Tibial nerve (tissue), 4 donors: ENCODE measurements around the gene HBZ. TPM values are rescaled to one million over a fixed set of nuclear protein-coding genes. Genes with fewer than 3 reads are reported as not detected.
"Not testable (repeated sequence)": the region's sequence is repeated elsewhere in the genome, so short reads cannot be mapped to it uniquely, and the experiment has no call there.

Experiments
- DNase-seq, 2 donors: peaks; one replicate each; pipeline ENCODE4 v3.0.0-alpha.2; 2019; ENCODE audit warnings: low spot score in 2 of 2
- H3K27ac ChIP-seq, 4 donors: fragments of 200-600 bp; sonication (generic) in 3 of 4; one replicate each; pipeline ENCODE4 v1.5.1; 2017 to 2019; ENCODE audit warnings: mild to moderate bottlenecking in 1 of 4
- H3K27me3 ChIP-seq, 2 donors: fragments of 200-600 bp; sonication (generic) in 1 of 2; one replicate each; pipeline versions ENCODE4 v1.5.1 to v1.6.0; 2017 to 2019
- H3K36me3 ChIP-seq, 3 donors: fragments of 200-600 bp; sonication (generic); one replicate each; pipeline ENCODE4 v1.5.1; 2018 to 2019
- H3K4me1 ChIP-seq, 4 donors: fragments of 200-600 bp; sonication (generic) in 3 of 4; one replicate each; pipeline ENCODE4 v1.5.1; 2017 to 2019
- H3K4me3 ChIP-seq, 4 donors: fragments of 200-600 bp; sonication (generic) in 3 of 4; one replicate each; pipeline ENCODE4 v1.5.1; 2017 to 2019; ENCODE audit warnings: mild to moderate bottlenecking in 1 of 4, moderate library complexity in 1 of 4
- H3K9me3 ChIP-seq, 4 donors: fragments of 200-600 bp; sonication (generic) in 3 of 4; one replicate each; pipeline ENCODE4 v1.5.1; 2017 to 2019
- CTCF ChIP-seq, 5 experiments: fragments of 200-600 bp in 3 of 5; fragments of 450-650 bp in 2 of 5; sonication (generic) in 3 of 5; IDR thresholded peaks; one replicate each; pipeline ENCODE4 v1.5.1; 2016 to 2019; ENCODE audit warnings: antibody characterized with exemption in 5 of 5, mild to moderate bottlenecking in 3 of 5, moderate library complexity in 2 of 5
- EP300 ChIP-seq, 2 donors: sonication (generic); formaldehyde crosslinking; IDR thresholded peaks; one replicate each; pipeline ENCODE4 v1.6.1; 2017; ENCODE audit warnings: antibody characterized with exemption in 2 of 2, mild to moderate bottlenecking in 1 of 2
- POLR2A ChIP-seq, 2 donors: fragments of 450-650 bp; IDR thresholded peaks; one replicate each; pipeline ENCODE4 v1.6.1; 2017; ENCODE audit warnings: antibody characterized with exemption in 2 of 2, mild to moderate bottlenecking in 2 of 2, moderate library complexity in 2 of 2
- whole genome bisulfite sequencing, 2 donors: methylation state at CpG; one replicate each; pipeline ENCODE4 v1.1.5; 2018; 5-methylcytosine and 5-hydroxymethylcytosine counted together
- total RNA-seq, 4 donors: library from RNA; depleted of rRNA; stranded (reverse); fragments of >200 nt; gene quantifications; one replicate each; pipeline ENCODE4 v1.1.0, GENCODE V29; 2016

Gene HBZ
- total RNA-seq, 4 donors from 2014 or later: not detected

GRCh38 chr16:175011-175949 lies 22.8 kb downstream of the HBZ start:
- 16 to 21% methylated on average over 7 to 8 of the region's 8 CpGs for WGBS, 2 donors
- Histone ChIP-seq H3K9me3 (no peaks in the 10 kb centered on the region), H3K27me3 (peaks cover 0 to 77% of the 10 kb centered on the region in 2 donors), H3K36me3 (no peaks in the 10 kb centered on the region), H3K4me3 (no peak overlapping the region), H3K4me1 (peaks cover 0 to 26% (median 3%) of the 10 kb centered on the region in 4 donors), H3K27ac (no peak overlapping the region)
- TF ChIP-seq EP300 (IDR thresholded peaks at IDR 0.05) (no peak), POLR2A (IDR thresholded peaks at IDR 0.05) (no peak), CTCF (IDR thresholded peaks at IDR 0.05) (no peak)
- no peak for DNase-seq

- Histone ChIP-seq H3K27me3 (peaks cover 0 to 76% of the 10 kb centered on the region in 2 donors), H3K4me1 (peaks cover 0 to 33% (median 10%) of the 10 kb centered on the region in 4 donors)
- H3K9me3 ChIP-seq, H3K27ac ChIP-seq, DNase-seq, H3K4me3 ChIP-seq, H3K36me3 ChIP-seq: not testable (repeated sequence)
- no CpG with 5 or more reads among the region's 39 CpGs for WGBS, 2 donors
These were observed 23.6 kb downstream of the HBZ start for GRCh38 chr16:176006-176405.

GRCh38 chr16:176477-177382 lies 24.3 kb downstream of the HBZ start, which contains the start of gene HBA1:
Gene HBA1 (plus strand): TSS chr16:176680. CDS start chr16:176717, 37 bp downstream.
- Histone ChIP-seq H3K27me3 (peaks cover 0 to 72% of the 10 kb centered on the region in 2 donors), H3K4me1 (peaks cover 0 to 40% (median 15%) of the 10 kb centered on the region in 4 donors)
- H3K9me3 ChIP-seq, H3K36me3 ChIP-seq, H3K4me3 ChIP-seq, H3K27ac ChIP-seq, DNase-seq: not testable (repeated sequence)
- 0 to 3% methylated on average over 1 to 6 of the region's 88 CpGs for WGBS, 2 donors

DNA sequence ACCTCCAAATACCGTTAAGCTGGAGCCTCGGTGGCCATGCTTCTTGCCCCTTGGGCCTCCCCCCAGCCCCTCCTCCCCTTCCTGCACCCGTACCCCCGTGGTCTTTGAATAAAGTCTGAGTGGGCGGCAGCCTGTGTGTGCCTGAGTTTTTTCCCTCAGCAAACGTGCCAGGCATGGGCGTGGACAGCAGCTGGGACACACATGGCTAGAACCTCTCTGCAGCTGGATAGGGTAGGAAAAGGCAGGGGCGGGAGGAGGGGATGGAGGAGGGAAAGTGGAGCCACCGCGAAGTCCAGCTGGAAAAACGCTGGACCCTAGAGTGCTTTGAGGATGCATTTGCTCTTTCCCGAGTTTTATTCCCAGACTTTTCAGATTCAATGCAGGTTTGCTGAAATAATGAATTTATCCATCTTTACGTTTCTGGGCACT lies 25.0 kb downstream of the HBZ start:
- 5 to 10% methylated on average over 13 of the region's 13 CpGs for WGBS, 2 donors
- H3K27me3 ChIP-seq: peaks cover 0 to 68% of the 10 kb centered on the region in 2 donors
- no peak overlapping the region for H3K27ac ChIP-seq
- H3K4me1 ChIP-seq: peaks cover 0 to 40% (median 15%) of the 10 kb centered on the region in 4 donors
- no peak for DNase-seq
- H3K36me3 ChIP-seq: no peaks in the 10 kb centered on the region
- no peak overlapping the region for H3K4me3 ChIP-seq
- H3K9me3 ChIP-seq: no peaks in the 10 kb centered on the region
- TF ChIP-seq CTCF (IDR thresholded peaks at IDR 0.05): no peak
- TF ChIP-seq POLR2A (IDR thresholded peaks at IDR 0.05): no peak
- no peak for TF ChIP-seq EP300 (IDR thresholded peaks at IDR 0.05)

DNA sequence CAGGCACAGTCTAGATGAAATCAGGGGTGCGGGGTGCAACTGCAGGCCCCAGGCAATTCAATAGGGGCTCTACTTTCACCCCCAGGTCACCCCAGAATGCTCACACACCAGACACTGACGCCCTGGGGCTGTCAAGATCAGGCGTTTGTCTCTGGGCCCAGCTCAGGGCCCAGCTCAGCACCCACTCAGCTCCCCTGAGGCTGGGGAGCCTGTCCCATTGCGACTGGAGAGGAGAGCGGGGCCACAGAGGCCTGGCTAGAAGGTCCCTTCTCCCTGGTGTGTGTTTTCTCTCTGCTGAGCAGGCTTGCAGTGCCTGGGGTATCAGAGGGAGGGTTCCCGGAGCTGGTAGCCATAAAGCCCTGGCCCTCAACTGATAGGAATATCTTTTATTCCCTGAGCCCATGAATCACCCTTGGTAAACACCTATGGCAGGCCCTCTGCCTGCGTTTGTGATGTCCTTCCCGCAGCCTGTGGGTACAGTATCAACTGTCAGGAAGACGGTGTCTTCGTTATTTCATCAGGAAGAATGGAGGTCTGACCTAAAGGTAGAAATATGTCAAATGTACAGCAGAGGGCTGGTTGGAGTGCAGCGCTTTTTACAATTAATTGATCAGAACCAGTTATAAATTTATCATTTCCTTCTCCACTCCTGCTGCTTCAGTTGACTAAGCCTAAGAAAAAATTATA lies 25.7 kb downstream of the HBZ start:
- H3K36me3 ChIP-seq: no peaks in the 10 kb centered on the region
- H3K4me1 ChIP-seq: peaks cover 0 to 40% (median 15%) of the 10 kb centered on the region in 4 donors
- TF ChIP-seq POLR2A (IDR thresholded peaks at IDR 0.05) (no peak), EP300 (IDR thresholded peaks at IDR 0.05) (no peak), CTCF (IDR thresholded peaks at IDR 0.05) (no peak)
- no peaks in the 10 kb centered on the region for H3K9me3 ChIP-seq
- WGBS, 2 donors: 71 to 75% methylated on average over 11 of the region's 11 CpGs
- peaks cover 0 to 67% of the 10 kb centered on the region in 2 donors for H3K27me3 ChIP-seq
- H3K27ac ChIP-seq: no peak overlapping the region
- DNase-seq: no peak
- no peak overlapping the region for H3K4me3 ChIP-seq
